ENCODE results near the gene RNF151.

DNA sequence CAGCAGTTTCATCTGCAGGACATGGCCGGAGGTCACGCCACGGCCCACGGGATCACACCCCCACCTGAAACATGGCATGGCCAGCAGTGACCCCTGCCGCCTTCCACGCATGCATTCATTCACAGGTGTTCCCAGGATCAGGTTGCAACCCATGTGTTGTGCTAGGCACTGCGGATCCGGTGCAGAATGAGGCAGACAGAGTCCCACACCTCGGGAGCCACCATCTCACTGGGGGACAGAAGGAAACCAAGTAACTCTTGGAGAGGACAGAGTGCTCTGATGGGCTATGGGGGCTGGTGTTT, 19.3 kb upstream of the RNF151 start:
- TF ChIP-seq CTCF (IDR thresholded peaks at IDR 0.05; ENCODE audit: low read depth, low read length) (no peak), EZH2phosphoT487 (IDR thresholded peaks at IDR 0.05; ENCODE audit: low read depth) (no peak)

Data from OCI-LY3 (cell line).